ENCODE results near the gene SLIT3.

The SLIT3 gene

DNA sequence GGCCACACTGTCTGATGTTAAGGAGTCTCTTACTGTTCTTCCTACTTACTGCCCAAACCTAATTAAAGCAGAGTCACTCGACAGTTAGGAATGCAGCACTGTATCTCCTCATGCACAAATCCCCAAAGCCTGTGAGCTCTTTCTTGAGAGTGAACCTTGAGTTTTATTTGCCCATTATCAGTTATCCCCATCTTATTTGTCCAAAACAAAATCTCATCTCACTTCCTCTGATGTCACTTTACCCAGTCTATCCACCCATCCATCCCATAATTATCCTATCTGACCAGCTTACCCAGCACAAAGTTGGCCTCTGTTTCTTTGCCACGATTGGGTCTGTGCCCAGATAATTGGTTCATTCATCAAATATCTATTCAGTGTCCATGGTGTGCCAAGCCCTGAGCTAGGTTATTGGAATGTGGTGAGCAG, 250.8 kb downstream of the SLIT3 start:
- Histone ChIP-seq H3K27ac (no peak overlapping the region), H3K9me3 (ENCODE audit: control insufficient read depth, low read length) (no peaks in the 10 kb centered on the region), H2AFZ (no peak overlapping the region), H3K36me3 (ENCODE audit: control insufficient read depth, insufficient read depth, low read length) (no peaks in the 10 kb centered on the region), H3K9ac (no peak overlapping the region), H3K4me1 (peaks cover 15% of the 10 kb centered on the region), H3K4me3 (ENCODE audit: low read depth, low read length) (no peak overlapping the region), H3K27me3 (ENCODE audit: control insufficient read depth, insufficient read depth, low read length) (no peaks in the 10 kb centered on the region), H3K79me2 (peaks cover 31% of the 10 kb centered on the region), H3K4me2 (ENCODE audit: low read length) (no peak overlapping the region)
- TF ChIP-seq, protein P1, sequence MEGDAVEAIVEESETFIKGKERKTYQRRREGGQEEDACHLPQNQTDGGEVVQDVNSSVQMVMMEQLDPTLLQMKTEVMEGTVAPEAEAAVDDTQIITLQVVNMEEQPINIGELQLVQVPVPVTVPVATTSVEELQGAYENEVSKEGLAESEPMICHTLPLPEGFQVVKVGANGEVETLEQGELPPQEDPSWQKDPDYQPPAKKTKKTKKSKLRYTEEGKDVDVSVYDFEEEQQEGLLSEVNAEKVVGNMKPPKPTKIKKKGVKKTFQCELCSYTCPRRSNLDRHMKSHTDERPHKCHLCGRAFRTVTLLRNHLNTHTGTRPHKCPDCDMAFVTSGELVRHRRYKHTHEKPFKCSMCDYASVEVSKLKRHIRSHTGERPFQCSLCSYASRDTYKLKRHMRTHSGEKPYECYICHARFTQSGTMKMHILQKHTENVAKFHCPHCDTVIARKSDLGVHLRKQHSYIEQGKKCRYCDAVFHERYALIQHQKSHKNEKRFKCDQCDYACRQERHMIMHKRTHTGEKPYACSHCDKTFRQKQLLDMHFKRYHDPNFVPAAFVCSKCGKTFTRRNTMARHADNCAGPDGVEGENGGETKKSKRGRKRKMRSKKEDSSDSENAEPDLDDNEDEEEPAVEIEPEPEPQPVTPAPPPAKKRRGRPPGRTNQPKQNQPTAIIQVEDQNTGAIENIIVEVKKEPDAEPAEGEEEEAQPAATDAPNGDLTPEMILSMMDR (IDR thresholded peaks at IDR 0.05), result no peak

DNA sequence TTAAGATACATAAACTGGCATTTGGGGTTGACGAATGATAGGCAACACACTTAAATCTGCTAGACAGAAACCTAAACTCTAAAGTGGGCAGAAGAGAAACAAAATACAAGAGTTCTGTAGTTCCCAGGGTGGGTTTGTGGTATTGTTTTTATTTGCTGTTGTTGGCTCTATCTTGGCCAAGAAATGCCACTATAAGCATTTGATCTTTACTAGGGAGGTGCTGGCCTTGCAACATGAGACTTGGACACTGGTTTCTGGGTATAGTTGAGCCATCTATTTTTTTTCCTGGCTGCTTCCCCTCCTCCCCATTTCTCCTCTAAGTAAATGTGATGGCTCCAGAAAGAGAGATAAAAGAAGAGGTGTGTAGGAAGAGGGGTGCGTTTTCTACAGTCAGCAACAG, 251.2 kb downstream of the SLIT3 start:
- Histone ChIP-seq H3K4me3 (ENCODE audit: low read depth, low read length) (no peak overlapping the region), H3K27ac (no peak overlapping the region), H3K9ac (no peak overlapping the region), H3K27me3 (ENCODE audit: control insufficient read depth, insufficient read depth, low read length) (no peaks in the 10 kb centered on the region), H3K4me2 (ENCODE audit: low read length) (no peak overlapping the region), H3K36me3 (ENCODE audit: control insufficient read depth, insufficient read depth, low read length) (no peaks in the 10 kb centered on the region), H2AFZ (no peak overlapping the region), H3K79me2 (peaks cover 26% of the 10 kb centered on the region), H3K9me3 (ENCODE audit: control insufficient read depth, low read length) (no peaks in the 10 kb centered on the region), H3K4me1 (peaks cover 15% of the 10 kb centered on the region)
- TF ChIP-seq, protein P1 (IDR thresholded peaks at IDR 0.05), result no peak

DNA sequence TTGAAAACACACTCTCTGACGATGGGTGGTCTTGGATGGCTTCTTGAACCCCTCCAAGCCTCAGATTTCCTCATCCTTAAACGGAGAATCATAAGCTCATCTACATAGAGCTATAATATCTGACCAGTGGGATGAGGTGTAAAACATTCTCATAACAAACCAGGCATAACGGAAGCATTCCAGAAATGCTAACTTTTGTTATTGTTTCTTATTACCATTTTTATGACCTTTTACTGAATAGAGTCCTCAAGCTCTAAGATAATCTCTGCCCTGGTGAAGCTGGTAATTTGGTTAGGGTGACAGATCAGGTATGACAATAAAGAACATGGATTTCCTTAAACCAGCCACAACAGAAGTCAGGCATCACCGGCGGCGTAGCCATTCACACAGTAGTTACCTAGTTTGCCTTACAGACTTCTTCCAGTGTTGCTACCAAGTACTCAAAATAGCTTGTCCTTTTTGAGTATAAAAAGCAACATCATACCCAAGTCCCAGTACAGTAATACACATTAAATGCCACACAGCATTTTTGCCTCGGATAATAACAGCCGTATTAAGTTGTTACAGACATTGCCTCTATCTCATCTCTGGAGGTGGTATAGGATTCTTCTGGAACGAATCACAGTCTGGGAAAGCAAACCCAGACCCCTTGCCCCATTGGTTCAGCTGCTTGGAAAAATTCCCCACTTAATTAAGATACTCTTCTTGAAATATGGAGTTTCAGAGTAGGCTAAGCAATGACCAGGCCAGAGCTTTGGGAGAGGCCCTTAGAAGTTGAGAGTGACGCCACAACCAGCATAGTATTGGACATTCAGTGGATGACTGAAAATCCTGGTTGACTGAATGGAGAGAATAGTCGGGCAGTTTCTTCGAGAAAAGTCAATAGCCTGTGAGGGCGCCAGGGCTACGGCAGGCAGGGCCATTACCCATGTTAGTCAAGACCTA, 252.5 kb downstream of the SLIT3 start:
- Histone ChIP-seq H3K9me3 (ENCODE audit: control insufficient read depth, low read length) (no peaks in the 10 kb centered on the region), H3K9ac (no peak overlapping the region), H2AFZ (no peak overlapping the region), H3K4me1 (peaks cover 15% of the 10 kb centered on the region), H3K4me3 (ENCODE audit: low read depth, low read length) (no peak overlapping the region), H3K4me2 (ENCODE audit: low read length) (no peak overlapping the region), H3K79me2 (peaks cover 19% of the 10 kb centered on the region), H3K27me3 (ENCODE audit: control insufficient read depth, insufficient read depth, low read length) (no peaks in the 10 kb centered on the region), H3K27ac (no peak overlapping the region), H3K36me3 (ENCODE audit: control insufficient read depth, insufficient read depth, low read length) (no peaks in the 10 kb centered on the region)
- TF ChIP-seq, protein P1 (IDR thresholded peaks at IDR 0.05), result no peak

DNA sequence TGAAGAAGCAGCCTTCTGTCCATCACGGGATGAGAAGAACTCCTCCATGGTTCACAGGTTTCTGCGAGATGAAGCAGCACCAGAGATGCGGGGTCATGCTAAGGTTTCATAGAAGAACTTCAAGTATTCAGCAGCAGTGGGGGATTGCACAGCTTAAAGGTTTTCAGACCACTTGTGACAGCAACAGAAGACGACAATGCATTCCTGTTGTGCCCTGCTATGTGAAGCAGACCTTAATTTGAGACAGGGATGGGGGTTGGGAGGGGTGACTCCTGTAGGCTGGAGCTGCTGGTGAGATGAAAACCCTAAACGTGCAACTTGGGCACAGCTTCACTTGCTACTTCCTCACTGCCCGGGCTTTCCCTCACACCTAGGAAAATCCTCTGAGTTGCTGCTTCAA, 256.0 kb downstream of the SLIT3 start:
- H3K27me3 ChIP-seq (ENCODE audit: control insufficient read depth, insufficient read depth, low read length), result no peaks in the 10 kb centered on the region

More for the DNA sequence above, 256.0 kb downstream of the SLIT3 start:
- H3K9me3 ChIP-seq (ENCODE audit: control insufficient read depth, low read length), result no peaks in the 10 kb centered on the region
- no peak overlapping the region for H2AFZ ChIP-seq
- H3K27ac ChIP-seq, result no peak overlapping the region
- no peak overlapping the region for H3K9ac ChIP-seq
- H3K4me2 ChIP-seq (ENCODE audit: low read length), result no peak overlapping the region
- no peak overlapping the region for H3K4me3 ChIP-seq (ENCODE audit: low read depth, low read length)
- TF ChIP-seq, protein P1 (IDR thresholded peaks at IDR 0.05), result no peak
- peaks cover 6% of the 10 kb centered on the region for H3K4me1 ChIP-seq
- H3K79me2 ChIP-seq, result peaks cover 22% of the 10 kb centered on the region
- no peaks in the 10 kb centered on the region for H3K36me3 ChIP-seq (ENCODE audit: control insufficient read depth, insufficient read depth, low read length)
